NCI-H146 (cell line): ENCODE results near the gene ABI1.

Source experiments
- DNase-seq: peaks from one replicate; lab custom pipeline; 2025; lab: John Stamatoyannopoulos, UW

The ABI1 gene

GRCh38 chr10:26770069-26770468 is 90.7 kb downstream of the ABI1 start:
- no peak for DNase-seq

- no peak for DNase-seq
Observed at GRCh38 chr10:26765549-26765948, 95.2 kb downstream of the ABI1 start.

GRCh38 chr10:26759008-26759407 is 101.8 kb downstream of the ABI1 start:
- DNase-seq = no peak

- no peak for DNase-seq
Observed at GRCh38 chr10:26755443-26755903, 105.3 kb downstream of the ABI1 start.

- DNase-seq = no peak
Observed at GRCh38 chr10:26746061-26746460, 114.7 kb downstream of the ABI1 start.

- DNase-seq = no peak
Observed at GRCh38 chr10:26743841-26744240, 116.9 kb downstream of the ABI1 start.

GRCh38 chr10:26743091-26743490 is 117.7 kb downstream of the ABI1 start:
- no peak for DNase-seq

GRCh38 chr10:26741368-26741767 is 119.4 kb downstream of the ABI1 start:
- DNase-seq = no peak

- DNase-seq = peak; percentile 74
Observed at GRCh38 chr10:26739071-26739631, 121.6 kb downstream of the ABI1 start.

GRCh38 chr10:26738301-26738911 is 122.4 kb downstream of the ABI1 start:
- peak; percentile 22 for DNase-seq

- peak; percentile 4 for DNase-seq
Observed at GRCh38 chr10:26737730-26738129, 123.0 kb downstream of the ABI1 start.

GRCh38 chr10:26735435-26735834 is 125.3 kb downstream of the ABI1 start:
- no peak for DNase-seq

GRCh38 chr10:26733750-26734568 is 126.8 kb downstream of the ABI1 start:
- DNase-seq = peak; percentile 33

- DNase-seq = no peak
Observed at GRCh38 chr10:26730552-26730951, 130.2 kb downstream of the ABI1 start.

- DNase-seq = no peak
Observed at GRCh38 chr10:26729395-26729794, 131.4 kb downstream of the ABI1 start.

- no peak for DNase-seq
Observed at GRCh38 chr10:26728957-26729356, 131.8 kb downstream of the ABI1 start.

- no peak for DNase-seq
Observed at GRCh38 chr10:26727005-26727404, 133.8 kb downstream of the ABI1 start.

- DNase-seq = peak; percentile 50
Observed at GRCh38 chr10:26725837-26726727, 134.7 kb downstream of the ABI1 start.

- no peak for DNase-seq
Observed at GRCh38 chr10:26723016-26723415, 137.7 kb downstream of the ABI1 start.

- no peak for DNase-seq
Observed at GRCh38 chr10:26721561-26721960, 139.2 kb downstream of the ABI1 start.

GRCh38 chr10:26717476-26717875 is 143.3 kb downstream of the ABI1 start:
- DNase-seq = no peak

GRCh38 chr10:26715137-26715487 is 145.6 kb downstream of the ABI1 start:
- no peak for DNase-seq
